H9 (cell line): ENCODE data around the gene TECPR2. TPM values are rescaled to one million over a fixed set of nuclear protein-coding genes. Genes with fewer than 3 reads are reported as not detected.

ENCODE experiments used
- DNase-seq: peaks from one replicate; pipeline ENCODE4 v3.0.0-alpha.2; 2017
- H2AFZ ChIP-seq: one replicate; pipeline ENCODE4 v1.6.1; 2013; ENCODE audit warnings: mild to moderate bottlenecking, low read length, control low read depth, moderate library complexity
- H2AK5ac ChIP-seq: 2 replicates; pipeline ENCODE4 v1.6.1; 2013; ENCODE audit warnings: low read length, control low read depth, mixed read lengths; ENCODE audit not compliant: insufficient read length
- H2BK120ac ChIP-seq: one replicate; pipeline ENCODE4 v1.6.1; 2013; ENCODE audit warnings: low read depth, mild to moderate bottlenecking, low read length, control low read depth, inconsistent platforms; ENCODE audit not compliant: poor library complexity, severe bottlenecking
- H2BK12ac ChIP-seq: 2 replicates; pipeline ENCODE4 v1.6.1; 2013; ENCODE audit warnings: low read length, control low read depth, mixed read lengths, low read depth; ENCODE audit not compliant: insufficient read length
- H2BK15ac ChIP-seq: 2 replicates; pipeline ENCODE4 v1.6.1; 2013; ENCODE audit warnings: low read depth, low read length, control low read depth
- H2BK20ac ChIP-seq: one replicate; pipeline ENCODE4 v1.6.1; 2013; ENCODE audit warnings: low read depth, mild to moderate bottlenecking, low read length, control low read depth, inconsistent platforms; ENCODE audit not compliant: poor library complexity, severe bottlenecking
- H2BK5ac ChIP-seq: 2 replicates; pipeline ENCODE4 v1.6.1; 2013; ENCODE audit warnings: low read length, control low read depth, mixed read lengths; ENCODE audit not compliant: insufficient read length
- H3K14ac ChIP-seq: 2 replicates; pipeline ENCODE4 v1.6.1; 2013; ENCODE audit warnings: low read length, control low read depth; ENCODE audit not compliant: insufficient read depth
- H3K18ac ChIP-seq: 2 replicates; pipeline ENCODE4 v1.6.1; 2013; ENCODE audit warnings: low read depth, mild to moderate bottlenecking, mixed read lengths, low read length, control low read depth; ENCODE audit not compliant: insufficient read length
- H3K23ac ChIP-seq: 2 replicates; pipeline ENCODE4 v1.6.1; 2013; ENCODE audit warnings: low read length, control low read depth, mixed read lengths, low read depth; ENCODE audit not compliant: insufficient read length
- H3K23me2 ChIP-seq: 2 replicates; pipeline ENCODE4 v1.6.1; 2013; ENCODE audit warnings: low read depth, mild to moderate bottlenecking, mixed read lengths, low read length, control low read depth; ENCODE audit not compliant: insufficient read length, poor library complexity, severe bottlenecking
- H3K27ac ChIP-seq: 2 replicates; pipeline ENCODE4 v1.5.1; 2013; ENCODE audit warnings: low read length, control low read depth, mixed read lengths, low read depth; ENCODE audit not compliant: insufficient read length
- H3K27me3 ChIP-seq: 2 replicates; pipeline ENCODE4 v1.6.1; 2013; ENCODE audit warnings: low read length, control low read depth, inconsistent platforms; ENCODE audit not compliant: insufficient read depth
- H3K4ac ChIP-seq: 2 replicates; pipeline ENCODE4 v1.6.1; 2013; ENCODE audit warnings: low read depth, mild to moderate bottlenecking, control low read depth, inconsistent platforms, low read length, moderate library complexity
- H3K4me1 ChIP-seq: 2 replicates; pipeline ENCODE4 v1.6.1; 2013; ENCODE audit warnings: low read length, control low read depth, inconsistent platforms; ENCODE audit not compliant: insufficient read depth
- H3K4me2 ChIP-seq: 2 replicates; pipeline ENCODE4 v1.6.1; 2013; ENCODE audit warnings: low read length, control low read depth, mixed read lengths; ENCODE audit not compliant: insufficient read length, insufficient read depth
- H3K56ac ChIP-seq: 2 replicates; pipeline ENCODE4 v1.6.1; 2013; ENCODE audit warnings: low read depth, mild to moderate bottlenecking, mixed read lengths, low read length, control low read depth; ENCODE audit not compliant: insufficient read length
- H3K79me1 ChIP-seq: 2 replicates; pipeline ENCODE4 v1.6.1; 2013; ENCODE audit warnings: low read depth, mild to moderate bottlenecking, moderate library complexity, low read length, control low read depth, inconsistent platforms; ENCODE audit not compliant: insufficient read depth, poor library complexity, severe bottlenecking
- H3K79me2 ChIP-seq: 2 replicates; pipeline ENCODE4 v1.6.1; 2013; ENCODE audit warnings: low read length, control low read depth, inconsistent platforms; ENCODE audit not compliant: insufficient read depth
- H3K9ac ChIP-seq: 2 replicates; pipeline ENCODE4 v1.6.1; 2013; ENCODE audit warnings: low read length, control low read depth, mixed read lengths; ENCODE audit not compliant: insufficient read length; ENCODE audit errors: extremely low read depth
- H3K9me3 ChIP-seq: one replicate; pipeline ENCODE4 v1.6.1; 2013; ENCODE audit warnings: low read depth, low read length, inconsistent platforms; ENCODE audit not compliant: control insufficient read depth
- H3T11ph ChIP-seq: one replicate; pipeline ENCODE4 v1.6.1; 2013; ENCODE audit warnings: mild to moderate bottlenecking, low read length, control low read depth, inconsistent platforms
- H4K20me1 ChIP-seq: one replicate; pipeline ENCODE4 v1.6.1; 2013; ENCODE audit not compliant: control insufficient read depth, insufficient read length, insufficient read depth
- H4K5ac ChIP-seq: 2 replicates; pipeline ENCODE4 v1.6.1; 2013; ENCODE audit warnings: low read depth, mild to moderate bottlenecking, mixed read lengths, low read length, control low read depth; ENCODE audit not compliant: insufficient read length
- H4K8ac ChIP-seq: replicated peaks from 2 replicates; pipeline ENCODE4 v1.6.1; 2013; ENCODE audit warnings: low read length, control low read depth, mixed read lengths, low read depth; ENCODE audit not compliant: insufficient read length
- H4K91ac ChIP-seq: 2 replicates; pipeline ENCODE4 v1.6.1; 2013; ENCODE audit warnings: low read depth, mild to moderate bottlenecking, moderate library complexity, mixed read lengths, low read length, control low read depth; ENCODE audit not compliant: insufficient read length
- H3K27ac Mint-ChIP-seq, 3 experiments: 2 replicates in 2 of 3; 3 replicates in 1 of 3; pipeline ENCODE4 v1.8.0; 2020 to 2021; ENCODE audit warnings: mixed read lengths in 3 of 3, mild to moderate bottlenecking in 1 of 3, moderate library complexity in 1 of 3
- H3K27me3 Mint-ChIP-seq: 2 replicates; pipeline ENCODE4 v1.8.0; 2021; ENCODE audit warnings: low read depth, mild to moderate bottlenecking, moderate library complexity, mixed read lengths
- H3K36me3 Mint-ChIP-seq, 3 experiments: 2 replicates in 2 of 3; 3 replicates in 1 of 3; pipeline ENCODE4 v1.8.0; 2020 to 2021; ENCODE audit warnings: low read depth in 3 of 3, mixed read lengths in 3 of 3; ENCODE audit not compliant: insufficient read depth in 1 of 3
- H3K4me1 Mint-ChIP-seq, 2 experiments: 2 replicates each; pipeline ENCODE4 v1.8.0; 2020; ENCODE audit warnings: mixed read lengths in 2 of 2
- H3K4me3 Mint-ChIP-seq, 2 experiments: 2 replicates in 1 of 2; 3 replicates in 1 of 2; pipeline ENCODE4 v1.8.0; 2020 to 2021; ENCODE audit warnings: mild to moderate bottlenecking in 2 of 2, mixed read lengths in 2 of 2, moderate library complexity in 1 of 2
- H3K9me3 Mint-ChIP-seq, 2 experiments: 2 replicates in 1 of 2; 3 replicates in 1 of 2; pipeline ENCODE4 v1.8.0; 2020; ENCODE audit warnings: mild to moderate bottlenecking in 2 of 2, mixed read lengths in 2 of 2, moderate library complexity in 1 of 2
- CTCF ChIP-seq: fragments of 200-600 bp; sonication (generic); conservative IDR thresholded peaks from 3 replicates; pipeline ENCODE4 v1.8.0; 2021; ENCODE audit warnings: antibody characterized with exemption, mild to moderate bottlenecking
- WGBS: extraction: QIAGEN DNeasy Blood & Tissue Kit; methylation state at CpG from one replicate; pipeline ENCODE4 v1.1.7; 2013; ENCODE audit warnings: missing lambda C conversion rate, low lambda C conversion rate, mixed read lengths; ENCODE audit not compliant: insufficient read length; ENCODE audit errors: extremely low coverage; 5-methylcytosine and 5-hydroxymethylcytosine counted together
- total RNA-seq: library from RNA; stranded (reverse); gene quantifications from 2 replicates; pipeline ENCODE4 v1.2.1, GENCODE V29; 2021

The TECPR2 gene
- total RNA-seq, 1 experiment from 2014 or later = 15.4 TPM

- Histone ChIP-seq H3T11ph (no peak overlapping the region), H2BK15ac (no peak overlapping the region), H4K20me1 (no peaks in the 10 kb centered on the region), H4K5ac (no peak overlapping the region), H3K56ac (no peak overlapping the region), H3K79me2 (no peaks in the 10 kb centered on the region), H3K9ac (no peak overlapping the region), H4K8ac (no peak overlapping the region), H2BK5ac (no peak overlapping the region), H2AK5ac (no peak overlapping the region), H3K14ac (no peak overlapping the region), H3K27ac (no peak overlapping the region), H3K9me3 (no peaks in the 10 kb centered on the region), H3K23me2 (no peaks in the 10 kb centered on the region), H3K4me1 (no peaks in the 10 kb centered on the region), H3K79me1 (no peaks in the 10 kb centered on the region), H2BK120ac (no peak overlapping the region), H3K18ac (no peak overlapping the region), H2BK20ac (no peak overlapping the region), H3K4me2 (no peak overlapping the region), H2BK12ac (no peak overlapping the region), H4K91ac (no peak overlapping the region), H3K27me3 (no peaks in the 10 kb centered on the region), H3K23ac (no peak overlapping the region), H3K4ac (no peak overlapping the region), H2AFZ (no peak overlapping the region)
- Mint-ChIP-seq H3K27ac (no peak overlapping the region; a peak in 1 of 7 replicates), H3K4me1 (peaks cover 3 to 4% of the 10 kb centered on the region in 2 experiments; a peak in 2 of 4 replicates), H3K9me3 (no peaks in the 10 kb centered on the region; a peak in 1 of 5 replicates), H3K27me3 (no peaks in the 10 kb centered on the region), H3K36me3 (peaks cover 0 to 9% (median 4%) of the 10 kb centered on the region in 3 experiments; a peak in 4 of 7 replicates), H3K4me3 (no peak overlapping the region; a peak in 1 of 5 replicates)
- TF ChIP-seq CTCF = no peak
- no peak for DNase-seq
- WGBS = no CpG with 5 or more reads among the region's 5 CpGs
Measured at GRCh38 chr14:102484316-102484715, 121.6 kb downstream of the TECPR2 start.
